ENCODE results near the gene BOK.

GRCh38 chr2:241553512-241553830 lies 5.1 kb upstream of the BOK start:
- TF ChIP-seq CTCF (IDR thresholded peaks at IDR 0.05) (no peak), POLR2A (IDR thresholded peaks at IDR 0.05) (no peak)
